CD14-positive monocyte (primary cell): Measurements from ENCODE around the gene PLOD3. TPM values are rescaled to one million over a fixed set of nuclear protein-coding genes. Genes with fewer than 3 reads are reported as not detected.

Experiments used
- DNase-seq, 3 donors: peaks; one replicate each; pipeline ENCODE4 v3.0.0-alpha.2; 2011 to 2022
- H2AFZ ChIP-seq: 2 replicates; pipeline ENCODE4 v1.6.0; 2012; ENCODE audit warnings: mild to moderate bottlenecking, low read depth, low read length, inconsistent platforms; ENCODE audit not compliant: insufficient read depth, poor library complexity, severe bottlenecking
- H3K27ac ChIP-seq, 2 donors: 1 replicate in 1 of 2; 2 replicates in 1 of 2; pipeline ENCODE4 v1.5.1; 2012 to 2013; ENCODE audit warnings: low read length in 2 of 2, control low read depth in 1 of 2, inconsistent platforms in 1 of 2, low read depth in 1 of 2, mild to moderate bottlenecking in 1 of 2
- H3K27me3 ChIP-seq, 2 donors: one replicate each; pipeline versions ENCODE4 v1.6.0 to v1.6.1; 2011 to 2013; ENCODE audit warnings: low read length in 2 of 2; ENCODE audit not compliant: control insufficient read depth in 2 of 2, insufficient read depth in 2 of 2
- H3K36me3 ChIP-seq, 2 donors: replicated peaks in 1 of 2; 1 replicate in 1 of 2; 2 replicates in 1 of 2; pipeline versions ENCODE4 v1.5.1 to v1.6.1; 2012 to 2013; ENCODE audit warnings: low read length in 2 of 2, control low read depth in 1 of 2, inconsistent platforms in 1 of 2, mild to moderate bottlenecking in 1 of 2; ENCODE audit not compliant: insufficient read depth in 2 of 2, control insufficient read depth in 1 of 2
- H3K4me1 ChIP-seq, 2 donors: 1 replicate in 1 of 2; 2 replicates in 1 of 2; pipeline versions ENCODE4 v1.5.1 to v1.6.1; 2012 to 2013; ENCODE audit warnings: low read length in 2 of 2, control low read depth in 1 of 2, inconsistent platforms in 1 of 2, mild to moderate bottlenecking in 1 of 2, moderate library complexity in 1 of 2; ENCODE audit not compliant: insufficient read depth in 2 of 2, control insufficient read depth in 1 of 2
- H3K4me2 ChIP-seq: replicated peaks from 2 replicates; pipeline ENCODE3; 2012; ENCODE audit warnings: low read length, moderate library complexity, mild to moderate bottlenecking; ENCODE audit not compliant: poor library complexity, severe bottlenecking; ENCODE audit errors: extremely low read depth
- H3K4me3 ChIP-seq, 3 experiments: fragments of 200-600 bp in 1 of 3; sonication (generic) in 1 of 3; replicated peaks in 1 of 3; 1 replicate in 2 of 3; 2 replicates in 1 of 3; pipeline ENCODE4 v1.5.1; 2011 to 2013; ENCODE audit warnings: low read length in 3 of 3, mild to moderate bottlenecking in 3 of 3, control low read depth in 2 of 3, low read depth in 2 of 3, inconsistent platforms in 1 of 3, moderate library complexity in 1 of 3
- H3K79me2 ChIP-seq: 2 replicates; pipeline ENCODE4 v1.6.0; 2012; ENCODE audit warnings: mild to moderate bottlenecking, control low read depth, inconsistent platforms, low read length, moderate library complexity; ENCODE audit not compliant: insufficient read depth
- H3K9ac ChIP-seq: 2 replicates; pipeline ENCODE4 v1.6.0; 2017; ENCODE audit warnings: low read length, mild to moderate bottlenecking; ENCODE audit not compliant: insufficient read depth, poor library complexity, severe bottlenecking
- H3K9me3 ChIP-seq, 2 donors: replicated peaks in 1 of 2; 1 replicate in 1 of 2; 2 replicates in 1 of 2; pipeline versions ENCODE4 v1.5.1 to v1.6.1; 2012 to 2013; ENCODE audit warnings: low read length in 2 of 2, control low read depth in 1 of 2; ENCODE audit not compliant: control insufficient read depth in 1 of 2, insufficient read depth in 1 of 2
- H4K20me1 ChIP-seq: 2 replicates; pipeline ENCODE4 v1.6.0; 2012; ENCODE audit warnings: mild to moderate bottlenecking, low read length, control low read depth, moderate library complexity; ENCODE audit not compliant: insufficient read depth
- H3K27ac Mint-ChIP-seq, 7 donors: one replicate each; pipeline ENCODE4 v1.8.0; 2020; ENCODE audit warnings: mild to moderate bottlenecking in 7 of 7, mixed read lengths in 7 of 7, moderate library complexity in 6 of 7, inconsistent platforms in 2 of 7
- H3K27me3 Mint-ChIP-seq, 3 donors: one replicate each; pipeline ENCODE4 v1.8.0; 2021 to 2022; ENCODE audit warnings: low read depth in 3 of 3, mild to moderate bottlenecking in 3 of 3, mixed read lengths in 3 of 3, moderate library complexity in 3 of 3, inconsistent platforms in 1 of 3
- H3K36me3 Mint-ChIP-seq, 2 donors: one replicate each; pipeline ENCODE4 v1.8.0; 2020; ENCODE audit warnings: mixed read lengths in 2 of 2, inconsistent platforms in 1 of 2, mild to moderate bottlenecking in 1 of 2
- H3K4me1 Mint-ChIP-seq: one replicate; pipeline ENCODE4 v1.8.0; 2020; ENCODE audit warnings: mild to moderate bottlenecking, mixed read lengths
- H3K4me3 Mint-ChIP-seq, 2 donors: one replicate each; pipeline ENCODE4 v1.8.0; 2020; ENCODE audit warnings: mild to moderate bottlenecking in 2 of 2, mixed read lengths in 2 of 2, moderate library complexity in 1 of 2
- H3K9me3 Mint-ChIP-seq, 7 donors: one replicate each; pipeline ENCODE4 v1.8.0; 2020 to 2022; ENCODE audit warnings: mixed read lengths in 7 of 7, mild to moderate bottlenecking in 6 of 7, moderate library complexity in 6 of 7, inconsistent platforms in 2 of 7
- WGBS: methylation state at CpG from one replicate; pipeline ENCODE4 v1.1.5; 2013; ENCODE audit warnings: missing lambda C conversion rate; ENCODE audit not compliant: insufficient coverage; 5-methylcytosine and 5-hydroxymethylcytosine counted together
- intact Hi-C, 2 donors: fragments of 100-400 bp; cut with micrococcal nuclease; formaldehyde crosslinking; loops; one replicate each; pipeline versions ENCODE4 v1.15.0 to v1.15.1; 2023
- polyA plus RNA-seq, 3 donors: library from polyadenylated mRNA; depleted of rRNA in 1 of 3; unstranded in 2 of 3; stranded (reverse) in 1 of 3; fragments of 300-500 nt in 2 of 3; fragments of >200 nt in 1 of 3; fragmentation: Illumina TruSeq in 2 of 3; gene quantifications; 1 replicate in 2 of 3; 2 replicates in 1 of 3; pipeline ENCODE4 v1.2.3, GENCODE V29; 2012 to 2021
- TF ChIP-seq, protein P1 (sequence below): fragments of 200-600 bp; IDR thresholded peaks from one replicate; pipeline ENCODE4 v1.8.0; 2022; ENCODE audit warnings: antibody characterized with exemption, mild to moderate bottlenecking

The PLOD3 gene
- polyA plus RNA-seq, 3 donors = 26.9 to 70.1 (median 28.1) TPM

DNA sequence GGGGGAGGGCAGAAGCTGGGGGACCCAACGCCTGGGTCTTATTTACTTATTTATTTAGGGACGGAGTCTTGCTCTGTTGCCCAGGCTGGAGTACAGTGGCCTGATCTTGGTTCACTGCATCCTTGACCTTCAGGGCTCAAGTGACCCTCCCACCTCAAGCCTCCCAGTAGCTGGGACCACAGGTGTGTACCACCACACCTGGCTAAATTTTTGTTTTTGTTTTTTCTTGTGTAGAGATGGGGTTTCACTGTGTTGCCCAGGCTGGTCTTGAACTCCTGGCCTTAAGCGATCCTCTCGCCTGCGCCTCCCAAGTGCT lies 14.8 kb downstream of the PLOD3 start:
- WGBS = 93% methylated on average over 3 of the region's 5 CpGs
- intact Hi-C loops = no loop called here

DNA sequence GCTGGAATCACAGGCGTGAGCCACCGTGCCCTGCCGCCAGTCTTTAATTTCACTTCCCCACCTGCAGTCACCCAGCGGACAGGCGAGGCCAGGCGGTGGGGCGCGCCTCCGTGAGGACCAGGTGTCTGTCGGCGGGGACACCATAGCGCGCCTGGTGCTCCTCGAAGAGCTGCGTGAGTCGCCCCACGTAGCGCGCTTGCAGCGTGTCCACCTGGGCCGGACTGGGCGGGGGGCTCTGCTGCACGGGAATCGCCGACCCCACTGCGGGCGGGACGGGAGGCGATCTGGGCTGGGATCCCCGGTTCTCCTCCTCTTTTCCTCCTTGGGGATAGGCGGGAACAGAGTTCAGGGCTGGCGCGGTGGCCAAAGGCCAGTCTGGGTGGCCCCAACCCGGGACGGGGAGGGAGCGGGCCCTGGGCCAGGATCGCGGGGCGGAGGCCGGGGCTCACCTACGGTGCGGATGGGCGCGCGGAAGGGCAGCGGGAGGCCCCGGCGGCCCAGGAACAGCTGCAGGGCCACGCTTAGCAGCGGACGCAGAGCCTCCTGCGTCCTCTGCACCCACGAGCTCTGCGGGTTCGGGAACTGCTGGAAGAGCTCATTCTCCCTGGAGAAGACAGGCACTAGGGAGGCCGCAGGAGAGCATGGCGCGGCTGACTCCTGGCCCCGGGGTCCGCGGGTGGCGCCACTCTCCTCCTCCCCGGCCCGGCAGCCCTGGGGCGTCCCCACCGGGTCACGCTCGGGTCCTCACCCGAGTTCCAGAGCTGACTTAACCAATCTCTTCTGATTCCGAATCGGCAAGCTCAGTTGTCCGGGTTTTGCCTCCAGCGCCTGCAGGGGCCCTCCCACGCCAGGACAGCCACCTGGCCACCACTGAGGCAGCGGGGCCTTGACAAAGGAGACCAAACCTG lies 15.4 kb downstream of the PLOD3 start:
- H3K27me3 Mint-ChIP-seq = peaks cover 49 to 62% (median 50%) of the 10 kb centered on the region in 3 donors

More for the DNA sequence above, 14.8 kb downstream of the PLOD3 start:
- Histone ChIP-seq H3K4me3 (no peak overlapping the region), H3K27me3 (peaks cover 10 to 46% of the 10 kb centered on the region in 2 donors), H3K9me3 (no peaks in the 10 kb centered on the region), H2AFZ (no peak overlapping the region), H4K20me1 (no peaks in the 10 kb centered on the region), H3K79me2 (no peaks in the 10 kb centered on the region), H3K4me2 (no peak overlapping the region), H3K9ac (no peak overlapping the region), H3K36me3 (peaks cover 15% of the 10 kb centered on the region in 2 donors), H3K27ac (no peak overlapping the region), H3K4me1 (peaks cover 33 to 42% of the 10 kb centered on the region in 2 donors)
- Mint-ChIP-seq H3K36me3 (peaks cover 16 to 31% of the 10 kb centered on the region in 2 donors), H3K4me1 (peaks cover 30% of the 10 kb centered on the region), H3K27me3 (peaks cover 49 to 58% (median 50%) of the 10 kb centered on the region in 3 donors), H3K9me3 (peaks cover 0 to 13% (median 7%) of the 10 kb centered on the region in 7 donors), H3K4me3 (peak overlapping the region in 1 of 2 donors; percentile 70), H3K27ac (no peak overlapping the region)
- DNase-seq = no peak
- TF ChIP-seq, protein P1, sequence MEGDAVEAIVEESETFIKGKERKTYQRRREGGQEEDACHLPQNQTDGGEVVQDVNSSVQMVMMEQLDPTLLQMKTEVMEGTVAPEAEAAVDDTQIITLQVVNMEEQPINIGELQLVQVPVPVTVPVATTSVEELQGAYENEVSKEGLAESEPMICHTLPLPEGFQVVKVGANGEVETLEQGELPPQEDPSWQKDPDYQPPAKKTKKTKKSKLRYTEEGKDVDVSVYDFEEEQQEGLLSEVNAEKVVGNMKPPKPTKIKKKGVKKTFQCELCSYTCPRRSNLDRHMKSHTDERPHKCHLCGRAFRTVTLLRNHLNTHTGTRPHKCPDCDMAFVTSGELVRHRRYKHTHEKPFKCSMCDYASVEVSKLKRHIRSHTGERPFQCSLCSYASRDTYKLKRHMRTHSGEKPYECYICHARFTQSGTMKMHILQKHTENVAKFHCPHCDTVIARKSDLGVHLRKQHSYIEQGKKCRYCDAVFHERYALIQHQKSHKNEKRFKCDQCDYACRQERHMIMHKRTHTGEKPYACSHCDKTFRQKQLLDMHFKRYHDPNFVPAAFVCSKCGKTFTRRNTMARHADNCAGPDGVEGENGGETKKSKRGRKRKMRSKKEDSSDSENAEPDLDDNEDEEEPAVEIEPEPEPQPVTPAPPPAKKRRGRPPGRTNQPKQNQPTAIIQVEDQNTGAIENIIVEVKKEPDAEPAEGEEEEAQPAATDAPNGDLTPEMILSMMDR = no peak

More for the DNA sequence above, 15.4 kb downstream of the PLOD3 start:
- H3K27me3 ChIP-seq = peaks cover 10 to 46% of the 10 kb centered on the region in 2 donors
- H4K20me1 ChIP-seq = no peaks in the 10 kb centered on the region
- H3K4me3 ChIP-seq = peak overlapping the region in 1 of 3 experiments; percentile 28
- no peak overlapping the region for H3K27ac ChIP-seq
- peaks cover 33 to 42% of the 10 kb centered on the region in 2 donors for H3K4me1 ChIP-seq
- H3K36me3 ChIP-seq = peaks cover 10% of the 10 kb centered on the region in 2 donors
- peak overlapping the region in 1 of 2 donors; percentile 87 for H3K4me3 Mint-ChIP-seq
- H3K9me3 ChIP-seq = no peaks in the 10 kb centered on the region
- peaks cover 30% of the 10 kb centered on the region for H3K4me1 Mint-ChIP-seq
- H3K4me2 ChIP-seq = peak overlapping the region; percentile 24
- intact Hi-C loops = no loop called here
- DNase-seq = no peak
- H3K79me2 ChIP-seq = no peaks in the 10 kb centered on the region
- H3K9me3 Mint-ChIP-seq = peaks cover 0 to 13% (median 7%) of the 10 kb centered on the region in 7 donors
- no peak overlapping the region for H3K27ac Mint-ChIP-seq
- TF ChIP-seq, protein P1 = no peak
- H3K36me3 Mint-ChIP-seq = peaks cover 12 to 24% of the 10 kb centered on the region in 2 donors
- 10% methylated on average over 70 of the region's 75 CpGs for WGBS
- H3K9ac ChIP-seq = no peak overlapping the region
- H2AFZ ChIP-seq = peak overlapping the region; percentile 31
